HG03159 (cell line): Measurements from ENCODE around the gene FYB2.

Experiments
- ATAC-seq: cut with Tn5 transposase; IDR thresholded peaks from one replicate; pipeline ENCODE4 v1.9.1; 2021; ENCODE audit warnings: mild to moderate bottlenecking, moderate library complexity; ENCODE audit not compliant: unreplicated experiment

Gene FYB2

GRCh38 chr1:56819387-56819899, at the start of gene FYB2:
Gene FYB2 (minus strand): TSS chr1:56819404. CDS start chr1:56819290, 114 bp downstream.
- ATAC-seq, result no peak

GRCh38 chr1:56868761-56869160, 49.6 kb upstream of the FYB2 start:
- ATAC-seq, result no peak

GRCh38 chr1:56867491-56867890, 48.3 kb upstream of the FYB2 start:
- no peak for ATAC-seq

- no peak for ATAC-seq
These were observed 47.5 kb upstream of the FYB2 start for GRCh38 chr1:56866656-56867055.

- no peak for ATAC-seq
These were observed 45.2 kb upstream of the FYB2 start for GRCh38 chr1:56864430-56864829.

- no peak for ATAC-seq
These were observed 44.2 kb upstream of the FYB2 start for GRCh38 chr1:56863265-56863992.

GRCh38 chr1:56859287-56859686, 40.1 kb upstream of the FYB2 start:
- no peak for ATAC-seq

GRCh38 chr1:56856186-56856585, 37.0 kb upstream of the FYB2 start:
- no peak for ATAC-seq

GRCh38 chr1:56855190-56855589, 36.0 kb upstream of the FYB2 start:
- no peak for ATAC-seq

- ATAC-seq, result no peak
These were observed 35.4 kb upstream of the FYB2 start, which contains the start of gene C8A for GRCh38 chr1:56854521-56855099. Gene C8A (plus strand): TSS chr1:56854797. CDS start chr1:56854902, 105 bp downstream.

- ATAC-seq, result no peak
These were observed 33.3 kb upstream of the FYB2 start for GRCh38 chr1:56852476-56852875.

GRCh38 chr1:56850922-56851321, 31.7 kb upstream of the FYB2 start:
- no peak for ATAC-seq

- ATAC-seq, result no peak
These were observed 31.2 kb upstream of the FYB2 start for GRCh38 chr1:56850411-56850810.

- no peak for ATAC-seq
These were observed 30.5 kb upstream of the FYB2 start for GRCh38 chr1:56849750-56850149.

GRCh38 chr1:56845343-56845742, 26.1 kb upstream of the FYB2 start:
- ATAC-seq, result no peak

- no peak for ATAC-seq
These were observed 25.4 kb upstream of the FYB2 start for GRCh38 chr1:56844545-56845136.

GRCh38 chr1:56843544-56843943, 24.3 kb upstream of the FYB2 start:
- ATAC-seq, result no peak

GRCh38 chr1:56838759-56839158, 19.6 kb upstream of the FYB2 start:
- ATAC-seq, result no peak

GRCh38 chr1:56837244-56837939, 18.2 kb upstream of the FYB2 start:
- no peak for ATAC-seq

- no peak for ATAC-seq
These were observed 17.2 kb upstream of the FYB2 start for GRCh38 chr1:56836359-56836758.

GRCh38 chr1:56835657-56836056, 16.5 kb upstream of the FYB2 start:
- no peak for ATAC-seq
